Activated CD4-positive, CD25-positive, alpha-beta regulatory T cell treated with anti-CD3 and anti-CD28 coated beads, Interleukin-2, amount 50 U/mL, for 72 hours (primary cell): Measurements from ENCODE around the gene DYNC1I1.

Source experiments
- DNase-seq: peaks from one replicate; pipeline ENCODE4 v3.0.0; 2021

The DYNC1I1 gene

DNA sequence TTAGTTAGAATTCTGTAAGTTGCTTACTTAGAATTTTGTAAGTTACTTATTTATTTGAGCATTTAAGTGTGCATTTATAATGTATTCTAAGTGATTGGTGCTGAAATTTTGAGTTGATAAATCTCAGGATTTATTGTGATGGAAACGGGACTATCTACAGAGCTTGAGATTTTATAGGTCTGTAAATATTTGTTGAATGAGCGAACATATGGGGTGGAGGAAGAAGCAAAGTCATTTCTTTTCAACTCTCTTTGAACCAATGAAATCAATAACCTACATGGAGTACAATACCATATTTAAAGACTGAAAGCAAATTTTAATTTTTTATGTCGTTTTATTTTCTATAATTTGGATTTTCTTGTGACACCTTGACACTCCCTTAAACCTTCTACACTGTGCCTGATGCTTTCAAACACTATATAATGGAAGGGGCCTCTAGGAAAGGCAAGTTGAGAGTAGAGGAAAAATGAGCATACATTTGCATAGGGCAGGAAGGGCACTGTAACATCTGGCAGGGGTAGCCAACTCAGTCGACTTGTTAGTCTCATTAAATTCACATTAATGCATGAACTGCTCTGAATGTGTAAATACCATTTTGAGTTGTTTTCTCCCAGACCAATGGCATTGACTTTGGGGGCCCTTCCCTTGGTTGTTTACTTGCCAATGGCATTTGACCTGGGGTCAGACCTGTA is 204.2 kb downstream of the DYNC1I1 start:
- DNase-seq = no peak

DNA sequence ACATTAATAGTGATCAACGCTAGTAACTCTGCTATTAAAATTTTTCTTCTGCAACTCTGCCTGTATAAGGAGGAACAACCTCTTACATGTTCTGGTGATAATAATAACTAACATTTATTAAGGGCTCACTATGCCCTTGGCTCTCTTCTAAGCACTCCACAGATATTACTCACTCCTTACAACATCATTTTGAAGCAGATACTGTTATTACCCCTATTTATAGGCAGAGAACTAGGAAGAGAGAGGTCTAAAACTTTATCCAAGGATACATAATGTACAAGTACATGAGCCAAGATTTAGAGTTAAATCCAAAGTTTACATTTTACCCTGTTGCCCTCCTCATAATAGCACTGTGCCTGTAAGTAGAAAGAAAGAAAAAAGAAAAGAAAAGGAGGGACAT is 205.6 kb downstream of the DYNC1I1 start:
- DNase-seq = no peak

DNA sequence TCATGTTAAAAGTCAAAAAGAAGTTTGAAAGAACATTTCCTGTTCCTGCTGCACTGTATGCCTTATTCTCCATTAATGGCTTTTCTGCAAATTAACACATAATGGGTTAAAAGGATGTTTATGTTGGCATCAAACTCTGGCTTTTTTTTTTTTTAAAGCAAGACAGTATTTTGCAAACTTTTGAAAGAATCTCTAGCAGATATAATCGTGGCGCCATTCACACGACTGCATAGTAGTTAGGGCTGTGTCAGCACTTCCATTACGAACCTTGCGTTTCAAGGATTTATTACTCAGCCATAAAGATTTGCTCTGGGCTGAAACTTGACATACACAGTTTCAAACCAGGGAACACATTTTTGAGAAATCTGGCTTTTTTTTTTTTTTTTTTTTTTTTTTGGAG is 207.8 kb downstream of the DYNC1I1 start:
- no peak for DNase-seq

DNA sequence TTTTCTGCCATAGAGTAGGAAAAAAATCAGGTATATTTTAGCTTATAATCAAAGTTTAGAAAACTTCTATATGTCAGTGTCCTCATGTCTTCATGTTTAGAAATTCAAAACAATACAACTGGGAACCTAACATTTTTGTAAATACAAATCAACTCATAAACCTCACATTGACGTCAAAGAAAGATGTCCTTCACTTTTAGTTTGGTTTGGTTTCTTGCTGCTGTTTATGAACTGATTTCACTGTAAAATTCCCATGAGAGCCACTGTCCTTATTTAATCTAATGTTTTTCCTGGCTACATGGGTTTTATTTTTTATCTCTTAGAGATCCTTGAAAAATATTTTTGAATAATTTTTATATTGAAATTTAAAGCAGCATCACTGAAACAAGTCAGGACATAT is 208.4 kb downstream of the DYNC1I1 start:
- no peak for DNase-seq

DNA sequence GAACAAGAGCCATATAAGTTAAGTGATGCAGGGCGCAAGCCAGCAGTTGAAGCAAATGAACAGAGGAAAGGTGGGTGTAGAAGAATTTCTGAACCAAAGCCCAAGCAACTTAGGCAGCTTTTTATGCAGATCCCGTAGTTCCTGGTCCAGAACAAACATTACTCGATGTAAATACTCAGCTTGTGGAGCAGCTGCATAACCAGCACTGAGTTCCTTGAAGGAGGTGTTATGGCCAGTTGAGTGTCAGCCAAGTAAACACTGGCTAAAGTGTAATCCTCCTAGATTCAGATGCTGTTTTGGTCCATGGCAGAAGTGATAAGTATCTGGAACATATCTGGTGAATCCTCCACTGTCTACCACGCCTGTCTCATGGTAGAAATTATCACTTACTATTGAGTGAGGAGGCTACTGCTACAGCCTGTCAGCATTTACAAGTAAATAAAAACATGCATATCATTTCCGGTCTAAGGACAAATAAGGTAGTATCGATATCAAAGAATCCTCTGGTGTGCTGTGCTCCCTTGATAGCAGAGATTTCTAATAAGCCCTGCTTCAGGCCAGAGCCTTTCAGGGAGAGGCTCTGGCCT is 213.9 kb downstream of the DYNC1I1 start:
- DNase-seq = no peak

DNA sequence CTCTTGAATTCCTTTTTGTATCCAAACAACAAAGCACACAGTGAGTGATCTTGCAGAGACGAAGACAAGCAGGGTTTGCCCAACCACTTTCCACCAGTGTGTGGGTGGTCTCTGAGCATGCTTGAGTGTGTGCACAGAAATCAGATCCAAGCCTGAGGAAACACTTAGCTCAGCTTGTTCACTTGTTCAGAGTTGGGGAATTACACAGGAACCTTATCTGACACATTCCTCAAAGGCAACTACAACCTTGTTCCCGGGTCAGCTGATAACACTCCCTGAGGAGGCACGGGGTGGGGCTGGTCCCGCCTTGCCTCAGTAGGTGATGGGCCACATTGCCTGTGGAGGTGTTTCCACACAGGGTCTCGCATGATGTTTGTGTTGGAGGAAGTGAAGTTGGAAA is 216.9 kb downstream of the DYNC1I1 start:
- DNase-seq = no peak

DNA sequence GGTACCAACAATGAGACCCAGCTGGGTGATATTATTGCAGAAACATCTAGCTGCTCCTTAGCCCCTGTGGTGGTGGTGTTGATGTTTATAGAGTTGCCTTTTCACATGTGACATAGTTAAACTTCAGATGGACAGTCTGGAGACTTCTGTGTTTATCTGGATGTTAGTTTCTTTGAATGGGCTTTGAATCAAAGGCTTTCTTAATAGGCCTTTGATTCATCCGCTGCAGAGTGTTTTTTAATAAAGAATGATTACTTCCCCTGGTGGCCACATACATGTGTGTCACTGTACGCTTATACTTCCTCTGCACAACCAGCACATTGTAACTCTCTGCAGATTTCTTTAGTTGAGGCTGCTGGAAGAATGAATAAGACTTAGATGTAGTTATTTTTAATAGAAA is 221.0 kb downstream of the DYNC1I1 start:
- DNase-seq = no peak

DNA sequence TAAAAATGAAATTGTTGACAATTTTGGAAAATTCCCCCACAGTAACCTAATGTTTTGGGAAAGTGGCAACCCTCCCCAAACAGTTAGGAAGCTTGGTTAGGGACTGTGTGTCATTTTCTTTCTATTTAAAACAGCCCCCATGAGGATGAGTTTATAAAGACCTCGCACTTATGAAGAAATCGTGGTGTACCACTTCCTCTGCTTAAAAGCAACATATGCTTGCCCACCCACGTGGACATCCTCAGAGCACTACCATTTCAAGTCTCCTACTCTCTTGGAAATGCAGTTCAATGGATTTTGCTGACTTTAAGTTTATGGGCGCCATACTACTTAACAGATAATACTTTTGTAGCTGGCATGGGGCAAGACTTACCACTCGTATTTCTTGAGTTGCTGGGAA is 223.8 kb downstream of the DYNC1I1 start:
- DNase-seq = no peak

DNA sequence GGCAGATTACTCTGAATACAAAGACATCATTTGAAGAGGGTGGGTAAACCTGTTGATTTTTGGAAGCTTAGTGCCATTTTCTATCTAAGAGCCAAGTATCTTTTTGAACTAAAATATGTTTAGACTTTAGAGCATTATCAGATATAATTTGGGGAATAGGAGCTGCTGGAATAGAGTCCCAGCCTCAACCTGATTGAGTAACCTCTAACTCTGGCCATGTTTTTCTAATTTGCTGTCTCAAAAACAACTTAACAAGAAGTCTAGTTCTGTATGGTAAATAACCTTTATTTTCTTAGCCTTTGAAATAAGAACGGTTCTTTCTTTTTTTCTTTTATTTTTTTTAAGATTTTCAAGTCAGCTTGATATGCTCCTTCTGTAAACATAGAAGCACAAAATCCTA is 224.5 kb downstream of the DYNC1I1 start:
- no peak for DNase-seq

DNA sequence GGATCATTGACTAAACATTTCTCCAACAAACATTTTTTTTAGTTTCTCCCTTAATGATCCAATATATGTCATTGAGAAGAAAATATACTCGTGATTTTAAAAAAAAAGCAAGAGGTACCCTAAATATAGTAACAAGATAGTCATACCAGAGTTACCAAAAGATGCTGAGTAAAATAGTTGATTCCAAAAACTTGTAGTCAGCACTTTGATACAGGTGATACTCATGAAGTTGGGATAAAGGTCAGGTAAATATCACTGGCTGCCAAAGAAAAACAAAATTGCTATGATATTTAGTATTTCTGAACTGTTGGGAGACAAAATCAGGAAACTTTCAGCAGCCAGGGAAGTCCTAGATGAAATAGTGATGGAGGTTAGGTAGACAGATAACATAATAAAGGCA is 225.3 kb downstream of the DYNC1I1 start:
- no peak for DNase-seq

DNA sequence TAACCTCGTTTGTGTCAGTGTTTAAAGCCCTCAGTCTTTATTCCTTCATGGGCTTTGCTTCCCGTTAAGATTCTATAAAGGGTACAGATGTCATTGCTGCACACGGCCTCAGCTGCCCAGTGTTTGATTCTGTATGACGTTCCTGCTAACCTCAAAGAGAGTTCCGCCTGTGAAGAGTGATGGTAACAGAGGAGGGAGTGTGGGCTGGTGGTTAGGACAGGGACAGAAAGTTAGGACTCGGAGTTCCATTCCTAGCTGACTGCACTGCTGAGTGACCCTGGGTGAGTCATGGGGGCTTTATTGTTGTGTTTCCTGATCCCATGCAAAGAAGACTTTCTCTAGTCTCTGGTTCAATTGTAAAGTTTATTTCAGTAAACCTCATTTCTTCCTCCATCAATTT is 227.1 kb downstream of the DYNC1I1 start:
- DNase-seq = no peak

DNA sequence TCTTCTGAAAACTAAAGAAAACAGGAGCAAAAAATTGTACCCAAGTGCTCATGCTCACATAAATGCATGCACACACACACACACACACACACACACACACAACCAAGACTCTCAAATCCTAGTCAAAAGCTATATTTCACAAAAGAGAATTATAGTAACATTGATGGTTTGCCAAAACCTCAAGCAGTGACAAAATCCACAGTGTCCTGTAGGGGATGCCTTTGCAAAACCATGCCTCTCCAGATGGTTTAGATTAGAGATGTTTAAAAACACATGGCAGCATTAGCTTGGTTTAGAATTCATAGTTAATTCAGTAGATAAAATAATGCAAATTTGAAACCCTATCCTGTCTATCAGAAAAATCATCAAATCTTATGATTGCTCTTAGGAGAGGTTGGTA is 232.2 kb downstream of the DYNC1I1 start:
- DNase-seq = no peak

DNA sequence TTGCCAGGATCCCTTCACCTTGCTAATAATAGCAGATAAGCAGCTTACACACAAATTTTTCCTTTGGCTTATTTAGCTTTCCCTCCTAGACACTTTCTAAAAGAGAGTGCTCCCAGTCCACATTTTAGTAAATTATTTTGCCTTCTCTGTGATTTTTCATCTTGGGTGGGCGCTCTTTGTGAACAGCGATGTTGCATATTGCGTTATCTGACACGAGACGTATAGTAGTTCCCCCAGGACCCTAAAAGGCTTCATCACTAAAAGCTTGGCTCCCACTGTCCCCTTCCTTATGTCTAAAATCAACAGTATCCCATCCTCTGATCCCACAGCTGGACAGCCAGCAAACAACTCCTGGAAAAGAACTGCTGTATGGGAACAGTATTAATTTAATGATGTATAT is 232.9 kb downstream of the DYNC1I1 start:
- DNase-seq = no peak

DNA sequence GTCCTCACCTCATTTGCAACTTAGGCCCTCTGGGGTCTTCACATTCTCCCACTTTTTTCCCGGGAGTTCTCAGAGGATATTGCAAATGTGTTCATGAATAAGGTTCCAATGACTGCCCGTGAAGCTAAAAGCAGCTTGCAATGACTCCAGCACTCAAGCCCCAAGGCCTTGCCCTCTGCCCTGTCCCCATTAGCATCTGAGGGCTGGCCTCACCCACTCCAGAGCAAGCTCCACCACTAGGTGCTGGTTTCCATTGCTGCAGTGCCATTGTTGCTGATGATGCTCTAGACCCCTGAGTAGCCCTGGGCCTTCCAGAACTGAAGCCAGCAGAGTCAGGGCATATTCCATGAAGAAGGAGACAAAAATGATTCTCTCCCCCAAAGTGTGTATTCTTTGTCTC is 236.8 kb downstream of the DYNC1I1 start:
- DNase-seq = no peak

DNA sequence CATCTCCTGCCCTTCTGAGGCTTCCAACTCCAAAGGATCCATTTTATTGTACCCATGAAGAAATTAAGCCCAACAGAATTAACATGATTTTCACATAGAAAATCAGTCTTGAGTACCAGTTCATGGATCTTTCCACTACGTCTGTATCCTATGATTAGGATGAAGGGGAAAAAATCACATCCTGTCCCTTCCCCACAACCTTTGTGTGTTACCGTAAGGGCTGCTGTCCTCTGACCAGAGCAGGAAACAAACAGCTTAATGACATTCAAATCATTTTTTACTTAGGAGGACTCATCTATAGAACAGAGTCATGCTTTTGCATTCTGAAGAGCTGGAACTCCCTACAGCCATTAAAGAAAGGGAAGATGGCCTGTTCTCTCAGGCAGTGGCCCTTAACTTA is 241.5 kb downstream of the DYNC1I1 start:
- DNase-seq = no peak

DNA sequence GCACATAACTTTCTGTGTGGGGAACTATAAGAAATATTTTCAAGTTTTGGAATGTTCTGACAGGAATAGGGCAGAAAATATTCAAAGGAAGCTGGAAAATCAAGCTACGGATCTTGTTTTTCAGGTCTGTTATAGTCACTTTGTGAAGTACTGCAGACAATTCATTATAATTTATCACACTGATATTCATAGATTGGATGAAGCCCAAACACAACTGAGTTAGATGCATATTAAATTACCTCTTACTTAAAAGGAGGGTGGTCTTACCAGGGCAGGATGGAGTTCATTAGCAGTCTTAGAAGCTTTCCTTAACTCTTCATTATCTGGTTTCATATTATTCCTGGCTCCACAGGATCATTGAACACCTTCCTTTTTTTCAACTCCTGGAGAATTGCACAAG is 242.3 kb downstream of the DYNC1I1 start:
- no peak for DNase-seq

DNA sequence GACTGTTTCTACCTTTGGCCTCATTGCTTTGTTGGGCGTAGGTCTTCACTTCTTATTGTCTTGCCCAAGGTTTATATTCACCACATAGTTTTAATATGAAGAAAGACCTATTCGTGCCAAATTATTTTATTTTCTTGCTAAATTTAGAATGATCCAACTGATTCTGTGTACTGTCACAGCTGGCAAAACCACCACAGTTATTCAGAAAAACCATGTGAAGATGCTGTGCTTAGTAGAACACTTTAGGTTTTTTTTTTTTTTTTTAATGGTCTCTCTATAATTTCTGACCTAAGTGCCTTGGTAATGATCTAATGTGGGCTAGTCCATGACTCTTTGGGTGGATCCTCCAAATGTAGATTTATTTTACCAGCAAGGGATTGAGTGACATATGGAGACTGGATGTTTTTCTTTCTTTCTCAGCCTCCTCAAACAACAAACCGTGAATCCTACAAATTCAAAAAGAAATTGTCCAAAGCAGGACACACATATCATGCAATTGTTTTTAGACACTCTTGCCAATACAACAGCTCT is 243.8 kb downstream of the DYNC1I1 start:
- no peak for DNase-seq

DNA sequence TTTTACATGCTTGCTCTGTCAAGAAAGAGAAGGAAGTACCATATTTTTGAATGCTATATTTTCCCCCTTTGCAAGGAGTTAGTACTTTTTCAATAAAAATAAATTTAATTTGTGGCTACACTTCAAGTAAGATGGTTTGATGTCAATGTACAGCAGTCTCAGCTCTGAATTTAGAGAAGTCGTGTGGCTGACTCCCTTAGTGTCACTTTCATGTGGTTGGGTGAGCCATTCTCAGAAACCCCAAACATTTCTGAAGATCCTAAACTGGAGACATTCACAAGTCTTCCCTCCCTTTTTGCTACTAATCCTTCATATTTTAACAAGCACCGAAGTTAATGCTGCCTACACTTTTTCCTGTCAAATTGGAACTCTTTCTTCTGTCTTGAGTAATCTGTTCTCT is 244.4 kb downstream of the DYNC1I1 start:
- DNase-seq = no peak

DNA sequence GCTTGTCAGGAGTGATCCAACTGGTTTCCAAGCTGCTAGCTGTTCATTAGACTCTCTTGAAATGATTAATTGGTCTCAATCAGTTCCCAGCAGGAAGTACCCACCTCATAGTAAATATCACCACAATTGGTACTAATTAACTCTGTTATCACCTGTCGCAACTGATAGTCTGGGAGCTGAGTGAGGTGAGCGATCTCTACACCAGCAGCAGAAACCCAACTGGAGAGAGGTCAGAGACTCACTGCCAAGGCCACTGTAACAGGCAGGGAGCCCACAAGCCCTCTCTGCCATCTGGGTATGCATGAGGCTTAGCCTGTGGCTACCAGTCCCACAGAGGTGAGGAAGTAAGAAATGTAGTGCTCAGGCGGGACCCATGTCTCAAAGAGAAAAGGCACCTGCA is 245.5 kb downstream of the DYNC1I1 start:
- no peak for DNase-seq

DNA sequence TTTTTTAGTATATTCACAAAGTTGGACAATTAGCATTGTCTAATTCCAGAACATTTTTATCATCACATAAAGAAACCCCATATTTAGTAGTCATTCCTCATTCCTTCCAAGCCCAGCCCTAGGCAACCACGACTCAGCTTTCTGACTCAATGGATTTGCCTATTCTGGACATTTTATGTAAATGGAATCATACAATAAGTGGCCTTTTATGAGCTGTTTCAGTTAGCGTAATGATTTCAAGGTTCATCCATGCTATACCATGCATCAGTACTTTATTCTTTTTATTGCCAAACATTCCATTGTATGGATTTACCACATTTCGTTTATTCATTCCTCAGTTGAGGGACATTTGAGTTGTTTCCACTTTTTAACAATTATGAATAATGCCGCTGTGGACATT is 249.2 kb downstream of the DYNC1I1 start:
- DNase-seq = no peak

DNA sequence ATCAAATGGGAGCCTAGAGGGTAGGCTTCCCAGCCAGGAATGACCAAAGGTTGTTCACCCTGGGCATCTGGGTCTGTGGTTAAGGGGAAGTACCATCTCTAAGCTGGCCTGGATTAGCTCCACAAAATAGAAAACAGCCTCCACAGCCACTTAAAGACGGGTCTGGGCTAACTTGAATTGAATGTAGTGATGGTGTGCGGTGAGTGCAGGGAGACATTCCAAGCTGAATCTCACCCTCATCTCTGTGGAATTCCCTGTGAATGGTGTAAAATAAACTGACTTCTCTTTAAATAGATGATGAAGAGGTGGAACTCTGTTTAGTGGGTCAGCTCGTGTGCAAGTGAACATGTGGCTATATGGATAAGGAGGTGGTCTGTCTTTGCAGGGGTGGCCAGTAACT is 251.0 kb downstream of the DYNC1I1 start:
- no peak for DNase-seq

DNA sequence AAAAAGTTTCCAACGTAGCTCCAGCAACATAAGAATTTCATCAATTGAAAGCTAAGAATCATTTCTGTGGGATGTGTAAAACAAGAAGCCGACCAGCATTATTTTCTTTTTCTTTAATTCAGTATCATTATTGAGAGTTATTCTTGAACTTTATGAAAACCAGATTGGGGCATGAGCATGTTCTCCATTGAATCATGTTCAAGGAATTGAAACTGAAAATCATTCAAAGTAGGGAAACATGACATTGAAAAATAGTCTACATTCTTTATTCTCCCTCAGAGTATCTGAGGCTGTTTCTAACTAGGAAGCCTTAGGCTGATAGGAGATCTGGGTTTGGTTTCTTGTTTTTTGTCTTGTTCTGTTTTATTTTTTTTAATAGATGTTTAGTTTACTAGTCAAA is 253.7 kb downstream of the DYNC1I1 start:
- no peak for DNase-seq

DNA sequence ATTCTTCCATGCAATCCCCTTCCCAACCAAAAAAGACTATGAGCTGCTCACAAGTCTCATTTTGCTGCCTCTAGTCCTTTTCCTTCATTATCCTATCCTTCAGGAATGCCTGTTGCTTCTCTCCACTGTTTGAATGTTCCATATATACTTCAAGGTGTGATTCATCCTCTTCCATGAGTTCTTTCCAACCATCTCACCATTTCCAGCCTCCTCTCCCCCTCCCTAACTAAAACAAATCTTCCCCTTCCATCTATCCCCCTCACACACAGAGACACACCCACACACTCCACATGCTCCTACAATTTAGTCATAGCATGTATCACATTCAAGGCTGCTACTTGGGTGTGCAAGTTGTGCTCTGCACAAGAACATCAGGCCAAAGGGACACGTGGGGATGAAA is 254.3 kb downstream of the DYNC1I1 start:
- DNase-seq = no peak

DNA sequence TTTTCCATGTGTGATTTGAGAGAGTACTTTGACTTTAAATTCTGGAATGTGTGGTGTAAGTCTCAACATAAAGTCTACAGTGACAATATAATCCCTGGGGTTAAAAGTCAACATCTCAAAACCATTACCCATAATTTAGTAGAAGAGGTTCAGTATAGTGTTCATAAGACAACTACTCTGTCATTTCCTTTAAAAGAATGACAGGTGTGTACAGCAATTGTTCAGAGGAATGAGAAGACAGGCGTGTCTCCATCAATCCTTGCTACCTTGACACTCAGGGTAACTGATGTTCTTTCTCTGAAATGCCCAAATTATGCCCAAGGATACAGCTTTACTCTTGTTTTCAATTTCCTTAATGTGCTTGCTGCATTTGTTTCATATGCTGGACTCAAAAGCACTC is 256.4 kb downstream of the DYNC1I1 start:
- no peak for DNase-seq

DNA sequence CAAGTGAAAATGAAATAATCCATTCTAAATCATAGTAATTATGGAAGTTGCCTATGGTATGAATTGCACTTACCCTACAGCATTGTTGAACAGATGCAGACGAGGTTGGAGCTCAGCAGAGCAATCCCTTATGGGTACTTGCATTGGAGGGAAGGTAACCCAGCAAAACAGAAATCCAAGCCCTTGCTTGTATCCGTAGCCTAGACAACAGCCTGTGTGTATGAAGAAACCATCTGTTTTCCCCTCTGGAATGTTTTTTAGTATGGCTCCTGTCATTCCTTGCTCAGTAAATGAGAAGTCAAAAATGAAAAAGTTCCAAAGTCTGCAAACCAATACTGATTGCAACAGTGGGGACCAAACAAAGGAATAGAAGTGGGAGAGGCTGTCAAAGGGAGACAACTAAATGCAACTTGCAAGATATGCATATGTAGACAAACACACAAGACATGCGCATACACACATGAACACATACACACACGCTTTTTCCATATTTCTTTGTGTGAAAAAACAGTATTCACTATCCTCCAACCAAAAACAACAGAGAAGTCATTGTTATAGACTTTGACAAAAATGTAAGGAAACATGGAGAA is 260.8 kb downstream of the DYNC1I1 start:
- DNase-seq = no peak
